MM.1S (cell line): ENCODE data around the gene MRPL54.

Experiments used
- DNase-seq: peaks from one replicate; pipeline ENCODE4 v3.0.0-alpha.2; 2015
- H2AFZ ChIP-seq: fragments of 300-600 bp; sonication (generic); 2 replicates; pipeline ENCODE4 v1.6.0; 2016; ENCODE audit warnings: antibody characterized with exemption, low read length
- H3F3A ChIP-seq: fragments of 300-600 bp; sonication (generic); 2 replicates; pipeline ENCODE4 v1.6.1; 2016; ENCODE audit warnings: mild to moderate bottlenecking, antibody characterized with exemption, low read length, moderate library complexity, mixed read lengths; ENCODE audit not compliant: insufficient read depth
- H3K27ac ChIP-seq: fragments of 300-600 bp; sonication (generic); 2 replicates; pipeline ENCODE4 v1.5.1; 2016; ENCODE audit warnings: mild to moderate bottlenecking, low read length
- H3K27me3 ChIP-seq: fragments of 300-600 bp; sonication (generic); replicated peaks from 2 replicates; pipeline ENCODE4 v1.6.0; 2016; ENCODE audit warnings: low read length; ENCODE audit not compliant: insufficient read depth
- H3K36me3 ChIP-seq: fragments of 300-600 bp; sonication (generic); replicated peaks from 2 replicates; pipeline ENCODE4 v1.6.1; 2016; ENCODE audit warnings: mild to moderate bottlenecking, low read length, mixed read lengths; ENCODE audit not compliant: insufficient read depth
- H3K4me1 ChIP-seq: fragments of 300-600 bp; sonication (generic); 2 replicates; pipeline ENCODE4 v1.6.1; 2016; ENCODE audit warnings: low read length, mixed read lengths
- H3K4me2 ChIP-seq: fragments of 300-600 bp; sonication (generic); 2 replicates; pipeline ENCODE4 v1.6.0; 2016; ENCODE audit warnings: low read depth, low read length
- H3K4me3 ChIP-seq: fragments of 300-600 bp; sonication (generic); 2 replicates; pipeline ENCODE4 v1.5.1; 2016; ENCODE audit warnings: low read length, mixed read lengths
- H3K79me2 ChIP-seq: fragments of 300-600 bp; sonication (generic); 2 replicates; pipeline ENCODE4 v1.6.1; 2016; ENCODE audit warnings: mixed run types, low read length, mixed read lengths
- H3K9ac ChIP-seq: fragments of 300-600 bp; sonication (generic); 2 replicates; pipeline ENCODE4 v1.6.1; 2016; ENCODE audit warnings: low read length, mixed read lengths
- H3K9me2 ChIP-seq: fragments of 300-600 bp; sonication (generic); replicated peaks from 2 replicates; pipeline ENCODE4 v1.6.1; 2016; ENCODE audit warnings: mild to moderate bottlenecking, low read length, mixed read lengths; ENCODE audit not compliant: insufficient read depth
- H3K9me3 ChIP-seq: fragments of 300-600 bp; sonication (generic); replicated peaks from 2 replicates; pipeline ENCODE4 v1.6.1; 2016; ENCODE audit warnings: mild to moderate bottlenecking, low read length, mixed read lengths; ENCODE audit not compliant: insufficient read depth
- H4K20me1 ChIP-seq: fragments of 300-600 bp; sonication (generic); 2 replicates; pipeline ENCODE4 v1.6.1; 2016; ENCODE audit warnings: mild to moderate bottlenecking, low read length, moderate library complexity, mixed read lengths; ENCODE audit not compliant: insufficient read depth
- CTCF ChIP-seq: fragments of 300-600 bp; sonication (generic); IDR thresholded peaks from 2 replicates; pipeline ENCODE4 v1.5.1; 2016; ENCODE audit warnings: antibody characterized with exemption, low read length, mixed read lengths
- EZH2 ChIP-seq: fragments of 300-600 bp; sonication (generic); optimal IDR thresholded peaks from 2 replicates; pipeline ENCODE3; 2017; ENCODE audit warnings: low read depth, mild to moderate bottlenecking, antibody characterized with exemption, low read length, mixed read lengths
- EZH2phosphoT487 ChIP-seq: fragments of 300-600 bp; sonication (generic); IDR thresholded peaks from 2 replicates; pipeline ENCODE4 v1.6.1; 2018; ENCODE audit warnings: antibody characterized with exemption, low read length

The MRPL54 gene

GRCh38 chr19:3725121-3725520 is 37.4 kb upstream of the MRPL54 start:
- peaks cover 8% of the 10 kb centered on the region; the same call in 1 of the 2 replicates for H3K4me1 ChIP-seq

GRCh38 chr19:3725640-3726310 is 36.7 kb upstream of the MRPL54 start:
- H3K27me3 ChIP-seq, result peaks cover 38% of the 10 kb centered on the region

More at GRCh38 chr19:3725121-3725520, 37.4 kb upstream of the MRPL54 start:
- Histone ChIP-seq H3K27me3 (peaks cover 38% of the 10 kb centered on the region), H4K20me1 (no peaks in the 10 kb centered on the region), H3K36me3 (no peaks in the 10 kb centered on the region), H3F3A (no peaks in the 10 kb centered on the region; the same call in 1 of the 2 replicates), H3K9me3 (no peaks in the 10 kb centered on the region), H3K4me2 (no peak overlapping the region), H3K27ac (no peak overlapping the region), H3K9ac (no peak overlapping the region), H3K4me3 (no peak overlapping the region), H2AFZ (no peak overlapping the region), H3K9me2 (no peaks in the 10 kb centered on the region), H3K79me2 (no peaks in the 10 kb centered on the region)
- TF ChIP-seq CTCF, result no peak
- no peak for TF ChIP-seq EZH2
- no peak for DNase-seq

GRCh38 chr19:3730457-3730958 is 32.0 kb upstream of the MRPL54 start:
- no peak for TF ChIP-seq EZH2
- no peak for TF ChIP-seq CTCF
- TF ChIP-seq EZH2phosphoT487, result no peak
- H3K9me2 ChIP-seq, result no peaks in the 10 kb centered on the region
- H3K9me3 ChIP-seq, result no peaks in the 10 kb centered on the region
- no peaks in the 10 kb centered on the region for H3K79me2 ChIP-seq
- no peaks in the 10 kb centered on the region for H4K20me1 ChIP-seq
- no peaks in the 10 kb centered on the region for H3K4me1 ChIP-seq
- H3K9ac ChIP-seq, result no peak overlapping the region
- H3F3A ChIP-seq, result no peaks in the 10 kb centered on the region
- H2AFZ ChIP-seq, result no peak overlapping the region
- H3K36me3 ChIP-seq, result no peaks in the 10 kb centered on the region
- no peak overlapping the region for H3K4me3 ChIP-seq
- peaks cover 61% of the 10 kb centered on the region for H3K27me3 ChIP-seq
- H3K27ac ChIP-seq, result no peak overlapping the region
- H3K4me2 ChIP-seq, result no peak overlapping the region
- no peak for DNase-seq

More at GRCh38 chr19:3725640-3726310, 36.7 kb upstream of the MRPL54 start:
- peak overlapping the region; percentile 18 for H2AFZ ChIP-seq
- H3K4me3 ChIP-seq, result no peak overlapping the region
- no peak overlapping the region for H3K27ac ChIP-seq
- no peaks in the 10 kb centered on the region for H3K79me2 ChIP-seq
- H3K4me1 ChIP-seq, result peaks cover 8% of the 10 kb centered on the region; the same call in 1 of the 2 replicates
- no peaks in the 10 kb centered on the region; the same call in 1 of the 2 replicates for H3F3A ChIP-seq
- no peaks in the 10 kb centered on the region for H4K20me1 ChIP-seq
- H3K36me3 ChIP-seq, result no peaks in the 10 kb centered on the region
- no peaks in the 10 kb centered on the region for H3K9me2 ChIP-seq
- no peak for TF ChIP-seq EZH2phosphoT487
- no peak for TF ChIP-seq EZH2
- no peak for TF ChIP-seq CTCF
- no peaks in the 10 kb centered on the region for H3K9me3 ChIP-seq
- no peak overlapping the region for H3K9ac ChIP-seq
- peak overlapping the region; percentile 33; the same call in 1 of the 2 replicates for H3K4me2 ChIP-seq
- peak; percentile 70 for DNase-seq
